ENCODE measurements around the gene SLC6A13. TPM values are rescaled to one million over a fixed set of nuclear protein-coding genes. Genes with fewer than 3 reads are reported as not detected.
A peak's percentile ranks its signal among the peaks of the same experiment; 100 is the strongest.
"Not testable (repeated sequence)": the region's sequence is repeated elsewhere in the genome, so short reads cannot be mapped to it uniquely, and the experiment has no call there.

Gene SLC6A13
- total RNA-seq, 1 donor from 2014 or later = 2.9 TPM

- DNase-seq (ENCODE audit: low read depth) = no peak
Observed at GRCh38 chr12:264269-264668, 1.6 kb upstream of the SLC6A13 start.

DNA sequence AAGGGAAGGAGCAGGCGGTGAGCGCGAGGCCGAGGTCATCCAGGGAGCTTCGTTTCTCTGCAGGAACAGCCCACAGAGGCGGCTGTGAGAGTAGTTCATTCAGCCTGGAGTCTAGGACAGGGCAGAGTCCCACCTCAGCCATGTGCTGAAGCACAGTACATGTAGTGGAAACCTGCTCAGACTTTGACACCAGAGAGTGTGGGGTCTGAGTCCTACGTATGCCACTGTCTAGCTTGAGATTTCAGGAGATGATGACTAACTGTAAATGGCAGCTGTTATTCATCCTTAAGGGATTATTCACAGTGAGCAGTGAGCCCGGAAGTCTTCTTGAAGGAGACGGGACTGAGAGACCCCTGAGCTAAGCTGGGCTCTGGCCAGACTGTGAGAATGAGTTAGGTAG lies 938 bp upstream of the SLC6A13 start:
- peak; percentile 74 for DNase-seq (ENCODE audit: low read depth)

DNA sequence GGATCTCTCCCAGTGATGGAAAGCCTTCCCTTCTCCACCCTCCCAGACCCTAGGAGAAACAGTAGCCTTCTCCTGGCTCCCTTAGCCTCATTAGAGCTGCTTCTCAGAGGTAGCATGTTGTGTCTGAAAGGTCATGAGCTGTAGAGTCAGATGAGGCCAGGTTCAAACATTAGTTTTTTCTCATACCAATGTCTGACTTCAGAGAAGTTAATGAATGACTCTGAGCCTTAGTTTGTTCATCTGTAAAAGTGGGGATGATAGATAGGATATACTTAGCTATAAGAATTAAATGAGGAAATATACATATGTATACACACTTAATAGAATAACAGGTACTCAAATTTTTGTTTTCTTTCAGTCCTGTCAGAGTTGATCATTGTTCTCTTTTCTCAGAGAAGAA lies 523 bp downstream of the SLC6A13 start:
- DNase-seq (ENCODE audit: low read depth) = peak; percentile 46

GRCh38 chr12:257521-258321 lies 4.9 kb downstream of the SLC6A13 start:
- peak; percentile 49 for DNase-seq (ENCODE audit: low read depth)

DNA sequence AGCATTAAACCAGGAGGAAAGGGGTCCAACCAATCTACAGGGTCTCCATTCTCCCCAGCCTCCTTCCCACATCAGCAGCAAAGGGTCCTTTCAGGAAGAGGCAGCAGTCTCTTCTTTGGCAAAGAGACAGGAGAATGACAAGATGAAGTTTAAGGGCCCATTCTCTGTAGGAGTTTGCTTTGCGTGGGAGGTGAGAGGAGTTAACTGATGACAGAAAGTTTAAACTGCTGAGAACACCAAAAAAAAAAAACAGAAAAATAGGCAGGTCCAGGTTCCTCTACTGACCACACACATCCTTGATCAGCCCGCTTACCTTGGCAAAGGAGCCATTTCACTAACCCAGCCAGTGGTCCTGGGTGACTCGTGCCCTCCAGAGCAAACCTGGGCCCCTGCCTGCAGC lies 5.7 kb downstream of the SLC6A13 start:
- DNase-seq (ENCODE audit: low read depth) = no peak

- no peak for DNase-seq (ENCODE audit: low read depth)
Observed at GRCh38 chr12:256225-256624, 6.4 kb downstream of the SLC6A13 start.

GRCh38 chr12:254912-255311 lies 7.7 kb downstream of the SLC6A13 start:
- no peak for DNase-seq (ENCODE audit: low read depth)

DNA sequence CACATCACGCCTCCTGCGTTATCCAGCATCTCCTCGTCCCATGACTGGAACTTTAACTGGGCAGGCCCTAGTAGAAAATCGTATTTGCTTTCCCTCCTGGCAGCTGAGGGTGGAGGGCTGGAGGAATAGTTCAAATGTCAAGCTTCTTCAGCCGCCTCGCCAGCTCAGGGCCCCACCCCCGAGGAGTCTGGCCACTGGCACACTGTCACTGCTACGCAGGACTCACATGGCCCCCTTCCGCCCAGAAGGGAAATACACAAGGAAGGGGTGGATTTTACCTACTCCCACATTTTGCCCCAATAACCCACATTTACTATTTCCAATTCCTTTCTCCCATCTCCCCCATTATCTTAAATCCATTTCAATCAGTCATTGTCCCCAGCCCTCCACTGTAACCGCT lies 8.6 kb downstream of the SLC6A13 start:
- DNase-seq (ENCODE audit: low read depth) = no peak

DNA sequence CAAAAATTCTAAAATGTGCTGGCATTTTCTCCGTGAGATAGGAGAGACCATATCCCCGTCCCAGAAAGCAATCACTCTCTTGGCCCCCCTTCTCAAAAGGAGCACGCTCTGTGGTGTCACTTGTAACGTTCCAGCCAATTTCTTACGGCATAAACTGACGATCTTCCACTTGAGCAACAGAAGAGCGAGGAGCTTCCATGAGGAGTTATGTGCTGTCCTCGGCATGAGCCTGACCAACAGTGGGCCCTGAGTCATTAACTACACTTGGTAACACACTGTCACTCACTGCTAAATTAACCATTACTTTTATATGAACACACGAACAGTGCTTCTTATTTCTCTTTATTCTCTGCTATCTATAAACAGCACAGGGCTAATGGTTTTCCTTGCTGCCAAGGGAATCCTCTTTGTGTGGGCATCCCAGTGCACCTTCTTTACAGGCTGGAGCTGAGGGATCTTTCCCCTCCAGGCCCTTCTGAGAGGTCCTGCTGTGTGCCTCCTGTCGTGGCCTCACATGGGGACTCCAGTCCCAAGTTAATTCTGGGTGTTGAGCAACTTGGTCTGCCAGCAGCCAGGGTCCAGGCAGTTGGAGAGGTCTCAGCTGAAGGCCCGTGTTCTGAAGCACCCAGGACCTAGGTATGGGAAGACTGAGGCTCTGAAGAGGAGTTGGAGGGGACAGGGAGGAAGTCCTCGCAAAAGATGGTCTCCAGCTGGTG lies 9.4 kb downstream of the SLC6A13 start:
- DNase-seq (ENCODE audit: low read depth) = peak; percentile 84

DNA sequence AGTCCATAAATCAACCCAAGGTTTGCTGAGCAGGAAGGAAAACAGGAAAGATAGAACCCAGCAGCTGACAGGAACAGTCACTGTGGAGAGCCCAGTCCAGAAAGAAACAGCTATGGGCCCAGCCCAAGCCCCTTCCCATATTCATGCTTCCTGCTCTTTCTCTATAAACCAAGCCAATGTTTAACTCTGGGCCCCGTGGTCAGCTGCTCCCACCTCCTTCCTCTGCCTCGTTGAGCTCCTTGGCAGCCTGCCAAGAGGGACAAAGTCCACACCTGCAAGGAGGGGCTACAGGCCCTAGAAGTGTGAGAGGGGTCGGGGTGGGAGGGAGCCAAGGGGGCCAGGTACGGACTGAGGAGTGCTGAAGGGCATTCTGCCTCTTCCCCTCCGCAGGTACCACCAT lies 10.0 kb downstream of the SLC6A13 start:
- DNase-seq (ENCODE audit: low read depth) = peak; percentile 72

GRCh38 chr12:247271-247670 lies 15.4 kb downstream of the SLC6A13 start:
- no peak for DNase-seq (ENCODE audit: low read depth)

DNA sequence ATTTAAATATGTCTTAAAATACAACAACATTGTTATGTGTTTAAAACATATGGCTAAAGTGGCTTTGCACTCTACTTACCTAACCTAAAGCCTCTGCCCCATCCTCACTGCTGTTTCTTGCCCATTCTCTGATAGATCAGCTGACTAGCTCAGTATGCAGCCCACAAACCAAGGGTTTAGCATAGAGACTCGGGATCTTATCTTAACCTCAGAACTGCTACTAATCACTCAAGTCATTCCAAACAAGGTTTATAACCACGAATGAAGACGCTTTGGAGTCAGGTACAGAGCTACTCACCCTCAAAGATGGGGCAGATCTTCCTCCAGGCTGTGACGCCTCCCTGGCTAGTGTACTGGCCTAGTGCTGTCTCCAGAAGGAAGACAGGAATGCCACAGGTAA lies 19.3 kb downstream of the SLC6A13 start:
- no peak for DNase-seq (ENCODE audit: low read depth)

GRCh38 chr12:242496-242895 lies 20.1 kb downstream of the SLC6A13 start:
- no peak for DNase-seq (ENCODE audit: low read depth)

DNA sequence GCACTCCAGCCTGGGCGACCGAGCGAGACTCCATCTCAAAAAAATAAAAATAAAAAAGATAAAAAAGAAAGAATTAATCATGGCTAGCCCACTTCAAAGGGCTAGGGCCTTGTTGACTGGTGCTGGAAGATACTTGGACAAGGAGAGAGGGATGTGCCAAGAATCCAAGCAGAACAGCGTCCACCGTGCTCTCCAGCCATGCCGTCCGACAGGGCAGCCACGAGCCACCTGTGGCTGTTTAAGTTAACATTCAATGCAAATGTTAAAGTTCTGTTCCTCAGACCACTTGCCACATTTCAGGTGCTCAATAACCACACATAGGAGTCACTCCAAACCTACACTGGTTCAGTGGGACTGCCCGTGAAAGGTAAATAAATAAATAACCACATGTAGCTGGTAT lies 21.4 kb downstream of the SLC6A13 start:
- DNase-seq (ENCODE audit: low read depth) = no peak

DNA sequence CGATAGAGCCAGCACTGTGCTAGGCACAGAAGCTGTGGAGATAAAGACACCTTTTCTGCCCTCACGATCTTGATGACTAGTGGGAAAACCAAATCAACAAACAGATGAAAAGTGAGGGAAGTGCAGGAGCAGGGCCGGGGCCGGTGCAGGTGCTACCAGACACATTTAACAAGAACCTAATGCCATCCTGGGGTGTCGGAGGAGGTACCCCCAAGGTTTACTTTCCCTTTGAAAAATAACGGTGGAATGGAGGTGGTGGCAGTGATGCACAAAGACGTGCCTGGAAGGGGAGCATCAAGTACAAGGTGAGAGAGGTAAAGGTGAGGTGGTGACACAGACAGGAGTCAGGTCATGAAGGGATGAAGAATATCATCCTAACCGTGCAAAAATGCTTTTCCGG lies 22.1 kb downstream of the SLC6A13 start:
- DNase-seq (ENCODE audit: low read depth) = no peak

GRCh38 chr12:238736-239398 lies 23.8 kb downstream of the SLC6A13 start:
- DNase-seq (ENCODE audit: low read depth) = no peak

DNA sequence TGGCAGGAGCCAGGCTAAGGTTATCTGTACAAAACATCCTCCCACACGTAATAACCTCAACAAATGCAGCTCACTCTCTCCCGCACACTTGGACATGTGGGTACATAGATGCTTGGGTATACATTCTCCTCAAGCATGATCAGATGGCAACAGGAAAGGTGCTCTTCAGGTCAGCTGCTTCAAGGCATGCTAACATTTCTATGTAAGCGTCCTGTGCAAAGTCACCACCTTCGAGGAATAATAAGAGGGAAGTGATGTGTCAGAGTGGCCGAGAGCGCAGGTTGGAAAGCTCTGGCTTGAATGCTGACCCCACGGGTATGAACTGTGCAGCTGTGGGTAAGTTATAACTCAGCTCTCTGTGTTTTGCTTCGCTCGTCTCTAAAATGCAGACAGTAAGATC lies 24.5 kb downstream of the SLC6A13 start:
- no peak for DNase-seq (ENCODE audit: low read depth)

DNA sequence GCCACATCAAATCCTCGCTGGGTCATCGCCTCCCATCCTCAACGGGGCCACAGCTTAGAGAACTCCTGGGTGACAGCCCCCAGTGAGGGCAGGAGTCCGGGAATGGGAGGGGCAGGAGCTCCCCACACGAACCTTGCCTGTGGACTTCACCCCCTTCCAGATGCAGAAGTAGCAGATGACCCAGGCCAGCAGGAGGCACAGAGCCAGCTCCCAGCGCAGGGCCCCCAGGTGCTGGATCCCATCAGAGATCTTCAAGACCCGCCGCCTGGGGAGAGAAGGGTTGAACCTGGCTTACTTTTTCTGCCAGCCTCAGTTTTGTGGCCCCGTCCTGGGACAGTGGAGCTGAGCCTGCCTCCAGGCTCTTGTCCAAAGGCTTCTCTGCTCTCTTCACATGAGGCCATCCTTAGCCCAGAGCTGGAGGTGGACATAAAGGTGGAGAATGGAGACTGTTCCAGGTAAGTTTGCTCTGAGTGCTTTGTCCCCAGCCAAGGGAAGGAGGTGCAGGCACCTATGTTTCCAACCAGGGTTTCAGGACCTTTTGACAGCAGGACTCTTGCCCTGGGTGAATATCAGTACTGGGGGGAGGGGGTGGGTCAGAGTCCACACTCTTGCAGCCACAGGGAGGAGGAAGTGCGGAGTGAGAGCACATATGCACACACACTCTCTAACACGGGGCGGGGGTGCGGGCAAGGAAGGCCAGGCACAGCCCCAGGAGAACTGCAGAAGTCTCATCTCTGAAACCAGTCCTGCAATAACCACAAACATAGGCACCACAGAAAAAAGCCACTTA lies 25.4 kb downstream of the SLC6A13 start:
- no peak for DNase-seq (ENCODE audit: low read depth)

DNA sequence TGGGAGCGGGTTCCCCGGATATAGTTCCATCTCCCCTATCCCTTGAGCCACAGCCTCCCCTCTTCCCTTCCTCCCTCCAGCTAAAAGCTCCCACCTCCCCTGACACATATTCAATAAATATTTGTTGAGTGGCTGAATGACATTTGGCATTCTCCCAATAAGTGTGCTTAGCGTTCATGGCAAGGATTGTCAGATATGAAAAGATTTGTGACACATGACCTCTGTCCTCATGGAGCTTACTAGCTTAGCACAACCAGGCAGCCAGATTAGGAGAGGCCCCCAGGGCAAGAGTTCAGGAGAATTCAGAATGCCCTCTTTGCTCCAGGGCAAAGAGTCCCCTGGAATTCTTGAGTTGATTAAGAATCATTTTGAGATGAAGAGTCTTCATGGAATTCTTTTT lies 26.2 kb downstream of the SLC6A13 start:
- no peak for DNase-seq (ENCODE audit: low read depth)

- not testable (repeated sequence) for DNase-seq (ENCODE audit: low read depth)
Observed at GRCh38 chr12:235967-236366, 26.7 kb downstream of the SLC6A13 start.

- no peak for DNase-seq (ENCODE audit: low read depth)
Observed at GRCh38 chr12:234891-235415, 27.7 kb downstream of the SLC6A13 start.

DNA sequence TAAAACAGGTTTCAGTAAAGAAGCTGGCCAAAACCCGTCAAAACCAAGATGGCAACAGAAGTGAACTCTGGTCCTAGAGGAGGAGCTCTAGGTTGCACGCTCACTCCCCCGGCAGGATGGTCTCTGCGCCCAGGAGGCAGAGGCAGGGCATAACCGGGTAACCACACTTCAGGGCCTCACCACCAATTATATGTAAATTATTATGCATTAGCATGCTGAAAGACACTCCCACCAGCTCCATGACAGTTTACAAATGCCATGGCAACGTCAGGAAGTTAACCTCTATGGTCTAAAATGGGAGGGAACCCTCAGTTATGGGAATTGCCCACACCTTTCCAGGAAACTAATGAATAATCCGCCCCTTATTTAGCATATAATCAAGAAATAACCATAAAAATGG lies 28.6 kb downstream of the SLC6A13 start:
- no peak for DNase-seq (ENCODE audit: low read depth)
